ENCODE measurements around the gene GTF2F1.
"Not testable (repeated sequence)": the region's sequence is repeated elsewhere in the genome, so short reads cannot be mapped to it uniquely, and the experiment has no call there.

The GTF2F1 gene

GRCh38 chr19:6352381-6353165 lies 40.4 kb downstream of the GTF2F1 start:
- no peak for DNase-seq

- no peak for DNase-seq
Observed at GRCh38 chr19:6350688-6351087, 42.3 kb downstream of the GTF2F1 start.

- not testable (repeated sequence) for DNase-seq
Observed at GRCh38 chr19:6349271-6349670, 43.7 kb downstream of the GTF2F1 start.

GRCh38 chr19:6343462-6343861 lies 49.5 kb downstream of the GTF2F1 start:
- DNase-seq = no peak

- no peak for DNase-seq
Observed at GRCh38 chr19:6340493-6341201, 52.3 kb downstream of the GTF2F1 start.

GRCh38 chr19:6334490-6335285 lies 58.3 kb downstream of the GTF2F1 start:
- no peak for DNase-seq

GRCh38 chr19:6333439-6333838 lies 59.5 kb downstream of the GTF2F1 start, which contains the start of gene ACER1:
Gene ACER1, minus strand, starts transcription at chr19:6333612. Its CDS starts 61 bp downstream, at chr19:6333551.
- no peak for DNase-seq

All from 8988T (cell line).